ENCODE data around the gene RXFP4.
A peak's percentile ranks its signal among the peaks of the same experiment; 100 is the strongest.
"Not testable (repeated sequence)": the region's sequence is repeated elsewhere in the genome, so short reads cannot be mapped to it uniquely, and the experiment has no call there.

The RXFP4 gene

GRCh38 chr1:155978325-155978972 lies 37.0 kb downstream of the RXFP4 start, which contains the start of gene ARHGEF2:
TSS of gene ARHGEF2 (minus strand) at chr1:155978547. CDS start at chr1:155978427, 120 bp downstream.
- DNase-seq: peak; percentile 84

GRCh38 chr1:155978973-155979429 lies 37.6 kb downstream of the RXFP4 start:
- peak; percentile 60 for DNase-seq

GRCh38 chr1:155979597-155980343 lies 38.3 kb downstream of the RXFP4 start:
- DNase-seq: peak; percentile 49

DNA sequence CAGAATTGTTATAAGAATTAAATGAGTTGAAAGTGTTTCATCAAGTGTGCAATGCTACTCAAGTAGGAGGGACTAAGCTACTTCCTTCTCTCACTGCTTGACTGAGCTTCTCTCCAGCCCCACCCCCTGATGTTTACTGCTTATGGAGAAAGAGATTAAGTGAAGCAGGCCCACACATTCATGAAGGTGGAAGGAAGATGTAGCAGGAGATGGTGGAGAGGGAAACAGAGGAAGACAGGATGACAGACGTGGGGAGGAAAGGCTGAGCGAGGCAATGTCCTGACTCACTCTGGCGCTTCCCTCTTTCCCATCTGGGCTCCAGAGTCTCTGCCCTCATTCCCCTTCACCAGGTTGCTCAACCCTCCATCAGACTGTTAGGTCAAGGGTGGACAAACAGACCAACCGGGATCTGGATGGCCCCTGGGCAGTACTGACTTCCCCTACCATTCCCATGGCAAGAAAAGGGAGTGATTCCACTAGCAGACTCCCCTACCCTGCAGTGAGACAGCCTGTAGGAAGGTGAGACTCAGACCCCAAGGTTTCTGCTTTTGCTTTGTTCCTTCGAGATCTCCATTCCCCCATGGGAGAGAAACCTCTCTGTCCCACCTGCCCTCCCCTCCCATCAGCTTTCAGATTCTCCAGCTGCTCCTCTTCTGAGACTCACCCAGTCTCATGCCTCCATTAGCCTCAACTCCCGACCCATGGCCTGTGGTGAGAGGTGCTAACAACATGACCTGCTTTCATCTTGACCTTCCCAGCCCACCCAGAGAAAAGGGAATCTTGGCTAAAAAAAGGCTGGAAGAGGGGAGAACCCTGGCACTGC lies 40.0 kb downstream of the RXFP4 start:
- DNase-seq: peak; percentile 56

DNA sequence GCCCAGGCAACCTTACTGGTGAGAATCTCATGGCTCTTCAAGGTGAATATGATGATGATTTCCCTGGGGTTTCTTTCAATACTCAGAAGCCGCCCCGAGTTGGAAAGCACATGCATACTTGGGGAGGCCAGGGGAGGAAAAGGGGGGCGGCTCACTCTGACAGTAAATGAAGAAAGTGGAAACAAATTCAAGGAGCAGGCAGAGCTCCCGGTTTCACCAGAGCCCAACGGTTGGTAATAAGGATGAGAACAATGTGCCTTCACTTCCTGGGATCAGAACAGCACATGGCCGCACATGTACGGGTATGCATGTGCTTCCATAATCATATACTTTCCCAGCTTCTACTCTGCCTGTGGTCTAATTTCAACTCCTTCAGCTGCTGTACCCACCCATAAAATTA lies 40.7 kb downstream of the RXFP4 start:
- DNase-seq: no peak

GRCh38 chr1:155983191-155984024 lies 42.0 kb downstream of the RXFP4 start:
- DNase-seq: peak; percentile 100

- DNase-seq: no peak
Measured at GRCh38 chr1:155984341-155984740, 42.9 kb downstream of the RXFP4 start.

DNA sequence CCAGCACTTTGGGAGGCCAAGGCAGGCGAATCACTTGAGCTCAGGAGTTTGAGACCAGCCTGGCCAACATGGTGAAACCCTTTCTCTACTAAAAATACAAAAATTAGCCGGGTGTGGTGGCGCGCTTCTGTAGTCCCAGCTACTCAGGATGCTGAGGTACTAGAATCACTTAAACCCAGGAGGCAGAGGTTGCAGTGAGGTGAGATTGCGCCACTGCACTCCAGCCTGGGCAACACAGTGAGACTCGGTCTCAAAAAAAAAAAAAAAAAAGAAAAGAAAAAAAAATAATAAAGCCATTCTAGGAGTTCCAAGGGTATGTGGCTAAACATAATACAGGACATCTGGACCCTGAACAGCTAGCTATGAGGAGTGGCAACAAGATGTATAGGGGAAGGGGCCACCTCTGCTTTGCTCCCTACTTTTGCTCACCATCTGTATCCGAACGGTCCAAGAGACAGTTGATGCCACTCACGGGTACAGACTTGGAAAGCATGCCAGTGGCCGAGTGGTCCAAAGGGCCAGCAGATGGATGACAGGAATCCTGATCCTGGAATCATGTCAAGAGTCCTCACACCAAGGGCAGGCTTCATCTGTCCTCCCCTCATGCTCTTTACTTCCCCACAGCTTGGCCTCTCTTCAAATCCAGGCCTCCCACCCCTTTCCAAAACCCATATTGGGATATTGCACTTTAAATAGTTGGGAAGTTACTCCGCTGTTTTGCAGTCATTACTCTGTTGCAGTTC lies 43.6 kb downstream of the RXFP4 start:
- DNase-seq: not testable (repeated sequence)

DNA sequence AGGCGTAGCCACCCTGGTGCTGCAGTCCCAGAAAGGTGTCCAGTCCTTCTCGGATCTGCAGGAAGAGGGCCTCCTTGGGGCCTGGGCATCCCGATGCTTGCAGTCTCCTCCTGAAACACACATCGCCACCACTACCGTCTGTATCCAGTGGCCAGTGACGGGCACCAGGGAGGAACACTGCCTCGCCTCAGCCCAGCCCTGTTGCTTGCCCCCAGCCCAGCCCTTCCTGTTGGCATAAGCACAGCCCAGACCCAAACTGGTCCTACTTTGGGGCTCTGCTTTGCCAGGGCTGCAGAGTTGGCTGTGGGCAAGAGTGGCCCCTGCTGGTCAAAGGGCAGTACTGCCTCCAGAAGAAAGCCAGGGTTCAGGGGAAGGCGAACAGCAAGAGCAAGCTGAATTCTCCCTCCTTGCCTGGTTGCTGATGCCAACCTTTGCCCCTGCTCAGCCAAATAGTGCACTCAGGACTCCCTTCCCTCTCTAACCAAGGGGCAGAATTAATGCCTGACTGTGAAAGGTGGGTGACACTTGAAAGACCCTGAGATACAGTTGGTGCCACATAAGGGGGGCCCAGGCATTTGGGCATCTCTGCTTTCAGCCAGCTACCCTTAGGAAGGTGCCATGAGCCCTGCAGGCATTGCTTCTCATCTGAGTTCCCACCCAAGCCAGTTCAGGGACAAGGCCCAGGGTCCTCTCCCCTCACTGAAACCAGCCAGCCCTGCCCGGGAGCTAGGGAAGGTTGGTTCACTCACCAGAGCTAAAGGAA lies 48.0 kb downstream of the RXFP4 start:
- peak; percentile 81 for DNase-seq

GRCh38 chr1:155990005-155990739 lies 48.7 kb downstream of the RXFP4 start:
- no peak for DNase-seq
